GM18498 (cell line): Measurements from ENCODE around the gene NEDD4L.

Experiments
- ATAC-seq: cut with Tn5 transposase; IDR thresholded peaks from one replicate; pipeline ENCODE4 v1.9.1; 2021; ENCODE audit warnings: mild to moderate bottlenecking, moderate library complexity; ENCODE audit not compliant: unreplicated experiment

The NEDD4L gene

GRCh38 chr18:58407263-58407648, 363.2 kb downstream of the NEDD4L start:
- no peak for ATAC-seq

DNA sequence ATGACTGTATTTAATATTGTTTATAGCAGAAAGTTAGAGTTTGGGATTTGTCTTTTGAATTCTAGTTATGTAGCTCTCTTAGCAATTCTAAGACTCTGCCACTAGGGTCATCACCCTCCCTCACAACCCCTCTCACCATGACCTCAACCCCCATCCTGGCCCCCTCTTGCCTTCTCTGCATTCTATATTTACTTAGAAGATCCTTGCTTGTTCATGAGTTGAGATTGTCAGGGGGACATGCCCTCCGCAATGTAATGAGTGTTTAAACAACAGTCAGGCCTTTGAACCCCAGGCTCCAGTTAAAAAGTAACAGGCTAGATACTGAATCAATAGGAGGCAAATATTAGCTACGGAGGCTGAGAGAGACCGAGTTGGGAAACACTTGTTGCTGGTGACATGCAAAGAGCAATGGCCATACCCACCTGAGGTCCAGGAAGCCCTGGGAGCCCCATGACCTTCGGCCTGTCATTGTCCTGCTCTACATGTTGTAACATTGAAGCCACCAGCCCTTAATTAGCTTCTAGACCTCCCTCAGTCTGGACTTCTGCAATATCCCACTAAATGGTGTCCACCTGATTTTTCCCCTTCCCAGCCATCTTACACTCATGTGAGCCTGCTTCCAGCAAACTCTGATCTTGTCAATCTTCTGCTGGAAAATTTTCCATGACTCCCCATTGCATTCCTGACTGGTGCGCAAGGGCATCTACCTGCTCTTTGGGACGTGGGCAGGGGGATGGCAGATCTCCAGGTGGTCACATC, 363.8 kb downstream of the NEDD4L start:
- no peak for ATAC-seq

DNA sequence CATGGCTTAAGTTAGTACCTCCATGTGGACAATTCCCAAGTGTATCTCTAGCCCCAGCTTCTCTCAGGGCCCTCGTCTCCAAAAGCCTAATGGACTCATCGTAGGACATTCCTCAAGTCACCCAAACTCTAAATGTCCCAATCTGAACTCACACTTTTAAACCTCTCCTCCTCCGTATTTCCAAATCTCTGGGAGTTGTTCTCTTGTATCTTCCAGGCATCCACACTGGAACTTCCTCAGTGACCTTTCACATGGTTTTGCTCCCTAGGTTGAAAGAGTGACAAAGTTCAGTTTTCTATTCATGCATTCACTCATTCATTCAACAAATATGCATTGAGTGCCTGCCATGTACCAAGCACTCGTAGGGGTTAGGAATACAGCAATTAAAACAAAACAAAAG, 364.6 kb downstream of the NEDD4L start:
- ATAC-seq: no peak

DNA sequence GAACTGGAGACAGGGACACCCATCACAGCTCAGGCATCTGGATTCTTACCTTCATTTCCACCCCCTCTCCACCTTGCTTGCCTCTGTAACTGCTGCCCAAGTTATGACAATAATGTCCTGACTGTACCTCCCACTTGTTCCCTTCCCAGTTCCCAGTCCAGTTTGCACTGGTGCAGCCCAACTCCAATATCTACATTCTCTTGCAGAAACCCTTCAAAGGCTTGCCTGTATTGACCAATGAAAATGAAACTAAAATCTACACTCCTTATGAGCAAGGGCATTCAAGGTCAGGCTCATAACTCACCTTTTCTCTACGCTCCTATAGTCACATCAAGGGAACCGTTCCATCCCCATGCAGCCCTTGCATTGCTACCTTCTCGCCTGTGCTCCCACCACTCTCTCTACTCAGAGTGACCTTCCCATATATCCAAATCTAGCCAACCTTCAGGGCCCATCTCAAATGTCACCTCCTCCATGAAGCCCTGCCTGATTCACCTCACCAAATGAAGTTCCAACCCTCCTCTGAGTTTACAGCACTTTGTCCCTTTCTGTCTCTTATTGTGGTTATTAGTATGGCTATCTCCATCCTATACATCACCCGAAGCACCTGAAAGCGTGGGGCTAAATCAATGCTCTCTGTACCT, 365.9 kb downstream of the NEDD4L start:
- ATAC-seq: no peak

DNA sequence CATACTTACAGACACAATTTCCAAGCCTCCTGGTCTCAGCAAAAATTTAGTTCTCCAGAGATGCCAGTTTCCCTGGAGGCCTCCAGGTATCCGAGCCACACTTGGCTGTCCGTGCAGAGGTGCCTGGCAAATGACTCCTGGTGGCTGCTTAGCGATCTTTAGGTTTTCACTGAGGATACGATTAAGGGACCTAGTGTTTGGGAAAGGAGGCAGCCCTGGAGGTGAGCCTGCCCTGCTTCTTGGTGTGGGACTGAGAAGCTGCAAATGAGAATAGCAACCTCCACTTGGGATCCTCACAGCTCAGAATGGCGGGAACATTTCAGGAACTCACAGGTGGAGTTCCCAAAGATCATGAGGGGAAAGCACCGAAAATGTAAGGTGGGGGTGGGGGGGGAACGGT, 367.3 kb downstream of the NEDD4L start:
- ATAC-seq: no peak

DNA sequence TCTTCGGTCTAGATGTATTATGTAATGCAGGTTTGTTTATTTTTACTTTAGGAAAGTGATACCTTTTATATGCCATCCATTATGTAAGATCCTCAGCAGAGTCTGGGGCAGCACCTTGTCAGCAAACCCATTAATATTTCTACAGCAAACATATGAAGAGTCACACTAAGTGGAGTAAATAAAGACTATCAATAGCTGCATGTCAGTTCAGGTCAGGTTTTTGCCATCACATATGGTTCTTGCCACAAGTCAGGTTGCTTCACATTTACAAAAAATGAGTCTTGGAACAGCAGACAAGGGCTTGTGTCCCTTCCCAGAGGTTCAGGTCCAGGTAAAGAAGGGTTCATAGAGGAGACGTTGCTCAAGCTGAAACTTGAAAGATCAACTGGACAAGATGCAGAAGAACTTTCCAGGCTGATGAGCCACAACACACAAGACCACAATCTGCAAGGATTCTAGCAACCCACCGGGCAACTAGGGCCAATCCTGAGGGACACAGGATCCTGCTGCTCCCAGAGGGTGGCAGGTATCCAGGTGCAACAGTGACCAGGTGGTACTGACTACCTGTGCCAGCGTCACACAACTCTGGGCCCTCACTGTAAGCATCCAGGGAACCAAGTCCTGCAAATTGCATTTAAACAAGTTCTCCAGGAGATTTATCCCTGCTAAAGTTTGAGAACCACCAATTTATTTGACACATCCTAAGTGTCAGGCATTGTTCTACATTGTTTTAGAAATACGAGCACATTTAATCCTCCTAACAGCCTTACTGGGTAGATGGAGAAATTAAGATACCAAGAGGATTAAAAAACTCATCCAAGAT, 369.0 kb downstream of the NEDD4L start:
- ATAC-seq: no peak

DNA sequence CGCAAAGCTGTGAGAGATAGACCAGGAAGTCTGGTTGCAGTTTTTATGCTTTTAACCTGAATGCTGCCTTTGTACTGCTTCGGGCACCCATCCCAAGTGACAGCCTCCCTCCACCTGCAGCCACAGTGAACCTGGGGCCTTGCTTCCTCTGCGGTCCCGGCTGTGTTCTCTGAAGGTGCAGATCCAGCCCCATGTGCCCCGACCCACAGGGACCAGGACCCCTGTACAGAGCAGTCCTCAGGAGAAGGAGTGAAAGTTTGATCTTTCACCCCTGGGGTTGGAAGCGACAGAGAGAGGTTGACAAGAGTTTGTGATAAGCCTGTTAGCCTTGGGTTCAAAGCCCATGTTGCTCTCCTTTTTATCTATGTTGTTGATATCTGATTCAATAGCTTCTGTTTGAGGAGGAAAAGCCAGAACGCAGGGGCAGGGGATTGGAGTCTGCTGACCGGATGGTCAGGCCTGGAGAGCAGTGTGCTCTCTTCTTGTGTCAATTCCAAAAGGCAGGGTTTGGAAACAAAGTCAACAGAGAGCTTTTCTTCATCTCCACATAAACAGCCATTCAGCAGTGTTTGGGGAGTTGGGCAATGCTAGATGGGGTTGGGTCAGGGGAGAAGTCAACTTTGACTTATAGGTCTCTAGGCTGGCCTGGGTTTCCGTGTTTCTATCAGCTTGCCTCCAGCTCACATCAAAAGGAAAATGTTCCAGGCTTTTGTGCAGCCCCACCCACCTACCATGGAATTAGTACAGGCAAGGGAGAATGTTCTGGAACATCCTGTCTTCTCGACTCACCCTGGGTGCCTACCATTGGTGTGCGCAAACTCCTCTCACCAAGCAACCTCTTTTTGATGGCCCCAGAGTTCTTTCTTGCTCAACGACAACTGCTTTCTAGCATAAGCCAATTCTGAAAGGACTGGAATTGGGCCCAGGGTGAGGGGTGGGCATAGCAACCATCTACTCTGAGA, 369.9 kb downstream of the NEDD4L start:
- ATAC-seq: no peak

DNA sequence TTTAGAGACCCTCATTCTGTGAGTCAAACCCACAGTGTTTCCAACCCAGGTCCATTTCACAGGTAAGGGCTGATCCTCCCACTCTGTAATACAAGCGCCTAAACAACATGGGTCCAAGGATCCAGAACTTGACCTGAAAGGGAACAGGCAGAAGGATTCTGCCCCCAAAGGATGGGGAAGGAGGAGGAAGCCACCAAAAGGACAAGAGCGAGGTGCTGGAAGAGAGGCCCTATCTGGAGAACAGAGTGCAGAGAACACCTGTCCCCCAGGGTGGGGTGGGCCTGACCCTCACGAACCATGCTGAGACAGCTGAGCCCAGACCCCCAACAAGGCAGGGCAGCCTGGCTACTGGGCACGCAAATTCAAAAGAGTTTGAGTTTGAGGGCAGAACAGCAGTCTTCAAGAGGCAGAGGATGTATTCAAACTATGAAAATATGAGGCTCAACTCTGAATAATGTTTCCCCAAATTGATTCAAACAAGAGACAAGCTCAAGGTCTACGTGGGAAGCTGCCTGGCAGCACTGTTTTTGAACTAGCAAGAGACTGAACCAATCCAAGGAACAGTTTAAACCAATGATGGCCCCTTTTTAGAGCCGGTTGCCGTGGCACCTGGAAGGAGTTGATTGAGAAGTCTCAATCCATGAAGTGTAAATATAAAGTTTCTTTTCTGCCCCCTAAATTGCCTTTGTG, 372.1 kb downstream of the NEDD4L start:
- no peak for ATAC-seq

DNA sequence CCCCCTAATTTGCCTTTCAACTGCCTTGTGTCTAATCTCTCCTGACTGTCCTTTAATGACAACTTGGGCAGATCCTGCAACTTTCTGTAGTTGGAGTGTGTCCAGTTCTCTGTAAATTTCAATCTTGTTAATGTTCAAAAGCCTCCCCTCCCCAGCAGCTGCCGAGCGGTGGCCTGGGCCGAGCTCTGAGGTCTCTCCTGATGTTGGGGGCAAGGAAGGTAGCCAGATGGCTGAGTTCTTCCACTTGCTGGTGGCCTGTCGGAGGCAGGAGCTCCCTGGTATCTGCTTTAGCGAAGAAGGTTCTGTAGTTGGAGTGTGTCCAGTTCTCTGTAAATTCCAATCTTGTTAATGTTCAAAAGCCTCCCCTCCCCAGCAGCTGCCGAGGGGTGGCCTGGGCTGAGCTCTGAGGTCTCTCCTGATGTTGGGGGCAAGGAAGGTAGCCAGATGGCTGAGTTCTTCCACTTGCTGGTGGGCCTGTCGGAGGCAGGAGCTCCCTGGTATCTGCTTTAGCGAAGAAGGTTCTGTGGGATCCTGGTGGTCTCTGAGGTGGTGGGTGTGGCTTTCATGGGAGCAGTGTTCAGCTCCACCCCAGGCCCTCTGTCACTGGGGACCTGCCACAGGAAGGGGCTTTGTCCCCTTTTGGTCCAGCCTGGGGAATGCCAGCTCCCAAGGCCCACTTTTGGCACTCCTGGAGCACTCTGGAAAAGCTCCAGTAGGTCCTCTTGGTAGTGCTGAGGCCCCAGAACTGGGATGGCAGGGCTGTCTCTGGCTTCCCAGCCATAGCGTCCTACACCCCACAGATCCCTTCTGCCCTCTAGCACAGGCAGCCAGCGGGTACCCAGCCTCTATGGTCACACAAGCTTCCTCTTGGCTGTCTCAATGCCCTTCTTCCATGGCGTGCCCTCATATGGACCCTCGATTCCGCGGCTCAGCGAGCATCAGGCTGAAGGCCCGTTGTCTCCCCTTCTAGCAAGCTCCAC, 373.0 kb downstream of the NEDD4L start:
- ATAC-seq: no peak

GRCh38 chr18:58417752-58418151, 373.7 kb downstream of the NEDD4L start:
- no peak for ATAC-seq

- ATAC-seq: no peak
Observed at GRCh38 chr18:58418361-58418760, 374.3 kb downstream of the NEDD4L start.

GRCh38 chr18:58419587-58420199, 375.7 kb downstream of the NEDD4L start:
- ATAC-seq: no peak

GRCh38 chr18:58426611-58427010, 382.6 kb downstream of the NEDD4L start:
- ATAC-seq: no peak

DNA sequence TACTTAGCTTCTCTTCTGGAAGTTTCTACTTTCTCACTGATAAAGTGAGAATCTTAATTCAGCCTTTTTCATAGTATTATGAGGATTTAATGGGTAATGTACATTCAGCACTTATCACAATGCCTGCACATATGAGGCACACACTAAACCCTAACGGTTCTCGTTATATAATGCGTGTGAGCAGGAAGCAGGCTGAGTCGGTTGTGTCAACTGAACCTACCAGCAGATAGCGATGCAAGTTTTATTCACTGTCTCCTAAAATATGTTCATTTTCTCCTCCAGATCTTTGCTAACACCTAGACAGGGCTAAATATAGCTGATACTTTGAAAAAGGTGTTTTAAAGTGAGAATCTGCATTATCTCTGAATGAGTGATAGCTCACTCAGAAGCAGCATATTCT, 383.3 kb downstream of the NEDD4L start:
- ATAC-seq: no peak

DNA sequence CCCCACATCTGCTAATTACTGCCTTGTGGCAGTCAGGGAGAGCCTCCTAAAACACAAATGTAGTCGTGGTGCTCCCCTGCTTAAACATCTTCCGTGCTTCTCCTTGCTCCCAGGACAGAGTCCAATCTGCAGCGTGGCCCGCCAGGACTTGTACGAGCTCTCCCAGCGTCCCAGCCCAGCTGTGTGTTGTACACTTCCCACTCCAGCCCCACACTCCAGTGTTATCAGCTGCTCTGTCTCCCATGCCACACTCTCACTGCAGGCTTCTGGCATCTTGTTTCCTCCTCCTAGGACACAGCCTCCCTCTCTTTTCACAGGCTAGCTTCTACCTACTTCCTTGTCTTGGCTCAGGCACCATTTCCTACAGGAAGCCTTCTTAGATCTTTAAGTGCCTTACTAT, 385.4 kb downstream of the NEDD4L start:
- ATAC-seq: no peak

DNA sequence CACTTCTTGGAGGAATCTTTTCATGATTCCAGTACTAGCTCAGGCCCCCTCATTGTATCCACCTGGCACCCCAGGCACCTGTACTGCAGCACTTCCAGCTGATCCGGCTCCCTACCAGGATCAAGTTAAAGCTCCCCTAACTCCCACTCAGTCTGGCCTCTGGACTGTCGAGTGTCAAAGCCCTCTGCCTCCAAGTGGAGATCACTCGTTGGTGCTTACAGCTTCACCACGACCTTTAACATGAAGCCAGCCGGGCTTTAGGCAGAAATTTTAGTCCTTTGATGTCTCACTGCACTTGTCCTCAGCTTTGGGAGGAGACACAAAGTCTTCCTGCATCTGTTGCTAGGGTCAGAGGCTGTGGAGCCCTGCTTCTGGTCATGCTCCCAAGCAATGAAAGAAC, 387.2 kb downstream of the NEDD4L start:
- no peak for ATAC-seq

- ATAC-seq: no peak
Observed at GRCh38 chr18:58432050-58432727, 388.2 kb downstream of the NEDD4L start.
